ENCODE data around the gene UHRF1. TPM values are rescaled to one million over a fixed set of nuclear protein-coding genes. Genes with fewer than 3 reads are reported as not detected.

The UHRF1 gene
- total RNA-seq, 2 experiments from 2014 or later: 126 to 151 TPM

GRCh38 chr19:4996701-4997100 lies 87.4 kb downstream of the UHRF1 start:
- ChIA-PET CTCF (interaction anchor here (0.7 to 1.0 kb wide), 2 partner anchors 33 to 375 kb away, joined by 3 read pairs; no protein-coding TSS in a partner anchor), POLR2A (interaction anchor here (0.6 kb wide), 1 partner anchor 79 kb away, joined by 3 read pairs; no protein-coding TSS in a partner anchor)
- intact Hi-C loops (cut with DNase I, micrococcal nuclease): no loop called here
- Mint-ChIP-seq H3K27me3 (no peaks in the 10 kb centered on the region), H3K9me3 (ENCODE audit: low read depth) (peaks cover 5% of the 10 kb centered on the region), H3K4me3 (no peak overlapping the region), H3K36me3 (ENCODE audit: low read depth) (peaks cover 16% of the 10 kb centered on the region), H3K27ac (no peak overlapping the region), H3K4me1 (peaks cover 11% of the 10 kb centered on the region)
- no peak for DNase-seq
- no peak for ATAC-seq

- CTCF ChIA-PET: interaction anchor here (0.7 to 1.0 kb wide), 2 partner anchors 32 to 374 kb away, joined by 3 read pairs; no protein-coding TSS in a partner anchor
- H3K9me3 Mint-ChIP-seq (ENCODE audit: low read depth): peaks cover 2% of the 10 kb centered on the region
- H3K4me3 Mint-ChIP-seq: no peak overlapping the region
- H3K4me1 Mint-ChIP-seq: peaks cover 13% of the 10 kb centered on the region
- POLR2A ChIA-PET: no interaction called here
- no peaks in the 10 kb centered on the region for H3K27me3 Mint-ChIP-seq
- intact Hi-C loops (cut with DNase I, micrococcal nuclease): no loop called here
- peaks cover 11% of the 10 kb centered on the region for H3K36me3 Mint-ChIP-seq (ENCODE audit: low read depth)
- DNase-seq (no peak), ATAC-seq (no peak)
- H3K27ac Mint-ChIP-seq: no peak overlapping the region
Observed at GRCh38 chr19:4997297-4997696, 88.0 kb downstream of the UHRF1 start.

- H3K9me3 Mint-ChIP-seq (ENCODE audit: low read depth): no peaks in the 10 kb centered on the region
- no peak overlapping the region for H3K27ac Mint-ChIP-seq
Observed at GRCh38 chr19:5000120-5000611, 90.9 kb downstream of the UHRF1 start.

GRCh38 chr19:5001615-5002014 lies 92.3 kb downstream of the UHRF1 start:
- CTCF ChIA-PET: interaction anchor here (0.5 to 2.0 kb wide), 10 partner anchors 21 to 1250 kb away, joined by 3 to 19 read pairs (median 4); partner anchors contain the start of gene KDM4B
- Mint-ChIP-seq H3K4me1 (peaks cover 5% of the 10 kb centered on the region), H3K9me3 (ENCODE audit: low read depth) (no peaks in the 10 kb centered on the region), H3K4me3 (no peak overlapping the region), H3K36me3 (ENCODE audit: low read depth) (peaks cover 3% of the 10 kb centered on the region), H3K27ac (no peak overlapping the region), H3K27me3 (no peaks in the 10 kb centered on the region)
- intact Hi-C loops (cut with DNase I, micrococcal nuclease): loop anchor here (1.0 to 2.0 kb wide), 2 partner anchors 29 to 30 kb away; no protein-coding TSS in a partner anchor
- DNase-seq (peak; percentile 66), ATAC-seq (peak; percentile 80)
- POLR2A ChIA-PET: no interaction called here

More at GRCh38 chr19:5000120-5000611, 90.9 kb downstream of the UHRF1 start:
- ATAC-seq (no peak), DNase-seq (no peak)
- Mint-ChIP-seq H3K36me3 (ENCODE audit: low read depth) (peaks cover 5% of the 10 kb centered on the region), H3K4me1 (peaks cover 5% of the 10 kb centered on the region), H3K4me3 (no peak overlapping the region), H3K27me3 (no peaks in the 10 kb centered on the region)
- intact Hi-C loops (cut with DNase I, micrococcal nuclease): loop anchor here in 1 of 2 experiments (2.0 kb wide), 1 partner anchor 31 kb away; no protein-coding TSS in a partner anchor
- CTCF ChIA-PET: interaction anchor here (1.7 kb wide), 1 partner anchor 26 kb away, joined by 11 read pairs; no protein-coding TSS in a partner anchor
- POLR2A ChIA-PET: no interaction called here

- H3K27ac Mint-ChIP-seq: no peak overlapping the region
- H3K27me3 Mint-ChIP-seq: no peaks in the 10 kb centered on the region
- intact Hi-C loops (cut with DNase I, micrococcal nuclease): no loop called here
- DNase-seq (no peak), ATAC-seq (no peak)
- H3K9me3 Mint-ChIP-seq (ENCODE audit: low read depth): no peaks in the 10 kb centered on the region
- ChIA-PET CTCF (interaction anchor here (0.7 to 2.0 kb wide), 7 partner anchors 21 to 1249 kb away, joined by 3 to 19 read pairs (median 4); partner anchors contain the start of gene KDM4B), POLR2A (no interaction called here)
- H3K4me3 Mint-ChIP-seq: no peak overlapping the region
- H3K36me3 Mint-ChIP-seq (ENCODE audit: low read depth): peaks cover under 1% of the 10 kb centered on the region
- peaks cover 5% of the 10 kb centered on the region for H3K4me1 Mint-ChIP-seq
Observed at GRCh38 chr19:5002143-5002542, 92.8 kb downstream of the UHRF1 start.

- ChIA-PET POLR2A (interaction anchor here (0.6 kb wide), 1 partner anchor 29 kb away, joined by 9 read pairs; no protein-coding TSS in a partner anchor), CTCF (interaction anchor here (0.5 to 0.6 kb wide), 2 partner anchors 12 to 133 kb away, joined by 3 to 4 read pairs; no protein-coding TSS in a partner anchor)
- H3K4me3 Mint-ChIP-seq: no peak overlapping the region
- DNase-seq (no peak), ATAC-seq (no peak)
- H3K36me3 Mint-ChIP-seq (ENCODE audit: low read depth): peaks cover 8% of the 10 kb centered on the region
- intact Hi-C loops (cut with DNase I, micrococcal nuclease): no loop called here
- H3K27ac Mint-ChIP-seq: no peak overlapping the region
- no peaks in the 10 kb centered on the region for H3K9me3 Mint-ChIP-seq (ENCODE audit: low read depth)
- H3K4me1 Mint-ChIP-seq: peaks cover 5% of the 10 kb centered on the region
- H3K27me3 Mint-ChIP-seq: no peaks in the 10 kb centered on the region
Observed at GRCh38 chr19:5003781-5004180, 94.5 kb downstream of the UHRF1 start.

GRCh38 chr19:5005096-5005495 lies 95.8 kb downstream of the UHRF1 start:
- Mint-ChIP-seq H3K9me3 (ENCODE audit: low read depth) (no peaks in the 10 kb centered on the region), H3K4me1 (peaks cover 5% of the 10 kb centered on the region), H3K36me3 (ENCODE audit: low read depth) (peaks cover 8% of the 10 kb centered on the region), H3K4me3 (no peak overlapping the region), H3K27ac (no peak overlapping the region), H3K27me3 (no peaks in the 10 kb centered on the region)
- ChIA-PET POLR2A (no interaction called here), CTCF (no interaction called here)
- ATAC-seq (no peak), DNase-seq (no peak)
- intact Hi-C loops (cut with DNase I, micrococcal nuclease): no loop called here

GRCh38 chr19:5006201-5006600 lies 96.9 kb downstream of the UHRF1 start:
- no peak overlapping the region for H3K4me3 Mint-ChIP-seq
- peaks cover 8% of the 10 kb centered on the region for H3K36me3 Mint-ChIP-seq (ENCODE audit: low read depth)
- ChIA-PET POLR2A (no interaction called here), CTCF (no interaction called here)
- H3K4me1 Mint-ChIP-seq: peaks cover 5% of the 10 kb centered on the region
- intact Hi-C loops (cut with DNase I, micrococcal nuclease): no loop called here
- no peak for ATAC-seq
- H3K27me3 Mint-ChIP-seq: no peaks in the 10 kb centered on the region
- H3K27ac Mint-ChIP-seq: no peak overlapping the region
- no peaks in the 10 kb centered on the region for H3K9me3 Mint-ChIP-seq (ENCODE audit: low read depth)
- no peak for DNase-seq

GRCh38 chr19:5006821-5007220 lies 97.5 kb downstream of the UHRF1 start:
- no peak overlapping the region for H3K4me3 Mint-ChIP-seq
- no peaks in the 10 kb centered on the region for H3K9me3 Mint-ChIP-seq (ENCODE audit: low read depth)
- no peak for ATAC-seq
- H3K27me3 Mint-ChIP-seq: no peaks in the 10 kb centered on the region
- H3K27ac Mint-ChIP-seq: no peak overlapping the region
- ChIA-PET POLR2A (no interaction called here), CTCF (no interaction called here)
- H3K4me1 Mint-ChIP-seq: peaks cover 4% of the 10 kb centered on the region
- intact Hi-C loops (cut with DNase I, micrococcal nuclease): no loop called here
- no peak for DNase-seq
- H3K36me3 Mint-ChIP-seq (ENCODE audit: low read depth): peaks cover 8% of the 10 kb centered on the region

Small RNA genes within 50 kb of the gene (microRNA-seq; reads per million reads assigned to microRNA genes)
- gene MIR4747 (ENCODE audit: borderline replicate concordance): 1.1 reads per million

Other genes with a start within 250 kb of the UHRF1 start
- 10 to 100 TPM; 34.7 to 53.8 TPM for gene MYDGF, start 239.2 kb upstream of the UHRF1 start, total RNA-seq
- gene DPP9, start 185.7 kb upstream of the UHRF1 start, total RNA-seq: 10 to 100 TPM; 49.2 to 51.3 TPM
- 10 to 100 TPM in 1 of 2 experiments, 1 to 10 TPM in 1; 9.2 to 10.6 TPM for gene FEM1A, start 117.8 kb upstream of the UHRF1 start, total RNA-seq
- gene TICAM1, start 77.8 kb upstream of the UHRF1 start, total RNA-seq: 10 to 100 TPM; 23.4 to 24.1 TPM
- gene PLIN3, start 41.8 kb upstream of the UHRF1 start, total RNA-seq: 10 to 100 TPM; 26.9 to 27.5 TPM
- gene ARRDC5, start 6.6 kb upstream of the UHRF1 start, total RNA-seq: not detected
- 10 to 100 TPM; 33.9 to 35.8 TPM for gene KDM4B, start 59.6 kb downstream of the UHRF1 start, total RNA-seq